DMS79 treated with DMSO at 0.1 percent for 48 hours (cell line): ENCODE results near the gene CC2D1A.

Experiments used
- DNase-seq: peaks from one replicate; lab custom pipeline; 2025; lab: John Stamatoyannopoulos, UW

The CC2D1A gene

DNA sequence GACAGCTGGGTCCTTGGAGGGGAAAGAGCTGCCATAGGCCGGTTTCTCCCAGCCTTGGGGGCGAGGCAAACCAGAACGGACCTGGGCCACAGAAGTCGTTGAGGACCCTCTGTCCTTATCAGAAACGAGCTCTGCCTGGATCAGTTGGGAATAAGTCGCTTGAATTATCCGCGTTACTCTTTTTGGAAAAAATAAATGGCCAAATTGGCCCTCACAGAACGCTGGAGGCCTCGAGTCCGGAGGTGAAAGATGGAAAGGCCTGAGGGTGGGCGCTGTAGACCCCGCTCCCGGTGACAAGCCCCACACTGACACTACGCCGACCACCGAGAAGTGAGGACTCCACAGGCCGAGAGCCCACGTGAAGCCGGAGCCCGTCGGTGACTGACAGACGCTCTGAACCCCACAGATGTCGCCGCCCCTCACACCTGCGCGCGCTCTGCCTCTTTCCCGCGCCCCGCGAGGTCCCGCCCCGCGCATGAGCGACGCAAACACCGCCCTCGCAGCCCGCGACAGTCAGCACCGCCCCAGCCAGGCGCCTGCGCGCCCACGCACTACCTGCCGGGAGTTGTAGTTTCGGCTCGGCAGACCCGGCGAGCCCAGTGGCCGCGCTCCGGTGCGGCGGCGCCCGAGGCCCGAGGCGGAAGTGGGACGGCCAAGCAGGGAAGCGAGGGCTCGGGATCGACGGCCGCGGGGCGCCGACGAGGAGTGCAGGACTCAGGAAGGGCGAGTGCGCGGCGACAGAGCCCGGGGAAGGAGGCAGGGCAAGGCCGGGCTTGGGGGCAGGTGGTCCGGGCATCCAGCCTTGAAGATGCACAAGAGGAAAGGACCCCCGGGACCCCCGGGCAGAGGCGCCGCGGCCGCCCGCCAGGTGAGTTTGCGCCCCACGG is at the start of gene CC2D1A, which contains the start of gene BRME1:
CC2D1A (plus strand) TSS at position 568 of the 887 bp plus-strand sequence; CDS start at position 809, 241 bp downstream.
BRME1 (minus strand) TSS at position 484 of the 887 bp plus-strand sequence. CDS start 1,225 bp downstream, outside the sequence.
- DNase-seq = peak; percentile 91

DNA sequence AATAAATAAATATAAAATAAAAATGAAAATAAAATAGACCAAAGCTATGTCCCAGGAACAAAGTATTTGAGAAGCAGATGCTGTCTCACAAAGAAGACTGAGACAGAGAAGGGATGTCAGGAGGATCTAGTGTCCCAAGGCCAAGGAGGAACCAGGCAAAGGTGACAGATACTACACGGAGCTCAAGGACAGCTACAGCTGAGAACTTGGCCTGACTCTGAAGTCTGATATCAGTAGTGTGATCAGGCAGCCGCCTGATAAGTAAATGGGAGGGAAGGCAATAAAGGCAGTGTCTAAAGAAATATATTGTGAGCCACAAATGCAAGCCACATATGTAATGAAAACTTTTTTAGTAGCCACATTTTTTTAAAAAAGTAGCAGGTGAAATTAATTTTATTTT is 49.5 kb upstream of the CC2D1A start:
- DNase-seq = no peak

DNA sequence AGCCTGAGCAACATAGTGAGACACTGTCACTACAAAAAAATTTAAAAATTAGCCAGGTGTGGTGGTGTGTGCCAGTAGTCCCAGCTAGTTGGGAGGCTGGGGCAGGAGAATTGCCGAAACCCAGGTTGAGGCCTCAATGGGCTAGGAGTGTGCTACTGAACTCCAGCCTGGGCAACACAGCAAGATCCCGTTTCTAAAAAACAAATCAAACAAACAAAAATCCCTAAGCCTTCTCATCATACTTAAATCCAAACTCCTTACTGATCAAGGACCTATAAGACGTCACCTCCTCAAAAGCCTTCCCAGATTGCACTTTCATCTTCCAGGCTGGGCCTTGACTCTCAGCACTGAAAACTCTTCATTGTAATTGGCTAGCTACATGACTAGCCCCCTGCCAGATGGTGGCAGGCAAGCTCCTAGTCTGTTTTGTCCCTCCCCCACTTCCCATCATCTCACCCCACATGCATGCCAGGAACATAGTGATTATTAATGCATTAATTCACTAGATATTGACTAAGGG is 46.6 kb upstream of the CC2D1A start:
- no peak for DNase-seq

DNA sequence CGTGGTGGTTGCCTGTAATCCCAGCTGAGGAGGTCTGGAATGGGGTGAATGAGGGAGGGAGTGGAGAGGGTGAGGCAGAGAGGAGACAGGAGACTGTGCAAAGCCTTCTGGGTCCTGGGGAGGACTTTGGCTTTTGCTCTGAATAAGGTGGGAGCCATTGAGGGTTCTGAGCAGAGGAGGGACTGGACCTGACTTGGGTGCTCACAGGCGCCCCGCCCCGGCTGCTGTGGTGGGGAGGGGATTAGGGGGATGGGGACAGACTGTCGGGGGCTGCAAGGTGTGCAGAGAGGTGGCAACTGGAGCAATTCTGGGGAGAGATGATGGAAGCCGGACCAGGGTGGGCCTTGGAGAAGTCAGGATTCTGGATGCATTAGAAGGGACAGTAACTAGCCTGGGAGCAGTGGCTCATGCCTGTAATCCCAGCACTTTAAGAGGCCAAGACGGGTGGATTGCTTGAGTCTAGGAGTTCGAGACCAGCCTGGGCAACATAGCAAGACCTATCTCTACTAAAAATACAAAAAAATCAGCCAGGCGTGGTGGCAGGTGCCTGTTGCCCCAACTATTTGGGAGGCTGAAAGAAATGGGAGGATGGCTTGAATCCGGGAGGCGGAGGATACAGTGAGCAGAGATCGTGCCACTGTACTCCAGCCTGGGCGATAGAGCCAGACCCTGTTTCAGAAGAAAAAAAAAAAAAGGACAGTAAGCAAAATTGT is 45.2 kb upstream of the CC2D1A start:
- no peak for DNase-seq

DNA sequence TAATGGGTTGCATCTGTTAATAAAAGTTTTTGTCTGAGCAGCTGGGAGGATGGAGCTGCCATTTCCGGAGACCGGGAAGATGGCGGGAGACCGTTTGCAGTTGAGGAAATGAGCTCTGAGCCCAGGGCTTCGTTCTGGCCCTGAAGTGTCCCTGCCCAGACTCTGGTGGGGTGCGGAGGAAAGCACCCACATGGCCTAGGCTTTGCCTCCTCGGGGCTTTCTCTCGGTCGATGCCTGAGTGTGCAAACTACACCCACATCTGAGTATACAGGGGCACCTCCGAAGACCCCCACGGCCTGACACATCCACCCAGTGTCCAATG is 44.6 kb upstream of the CC2D1A start:
- no peak for DNase-seq

DNA sequence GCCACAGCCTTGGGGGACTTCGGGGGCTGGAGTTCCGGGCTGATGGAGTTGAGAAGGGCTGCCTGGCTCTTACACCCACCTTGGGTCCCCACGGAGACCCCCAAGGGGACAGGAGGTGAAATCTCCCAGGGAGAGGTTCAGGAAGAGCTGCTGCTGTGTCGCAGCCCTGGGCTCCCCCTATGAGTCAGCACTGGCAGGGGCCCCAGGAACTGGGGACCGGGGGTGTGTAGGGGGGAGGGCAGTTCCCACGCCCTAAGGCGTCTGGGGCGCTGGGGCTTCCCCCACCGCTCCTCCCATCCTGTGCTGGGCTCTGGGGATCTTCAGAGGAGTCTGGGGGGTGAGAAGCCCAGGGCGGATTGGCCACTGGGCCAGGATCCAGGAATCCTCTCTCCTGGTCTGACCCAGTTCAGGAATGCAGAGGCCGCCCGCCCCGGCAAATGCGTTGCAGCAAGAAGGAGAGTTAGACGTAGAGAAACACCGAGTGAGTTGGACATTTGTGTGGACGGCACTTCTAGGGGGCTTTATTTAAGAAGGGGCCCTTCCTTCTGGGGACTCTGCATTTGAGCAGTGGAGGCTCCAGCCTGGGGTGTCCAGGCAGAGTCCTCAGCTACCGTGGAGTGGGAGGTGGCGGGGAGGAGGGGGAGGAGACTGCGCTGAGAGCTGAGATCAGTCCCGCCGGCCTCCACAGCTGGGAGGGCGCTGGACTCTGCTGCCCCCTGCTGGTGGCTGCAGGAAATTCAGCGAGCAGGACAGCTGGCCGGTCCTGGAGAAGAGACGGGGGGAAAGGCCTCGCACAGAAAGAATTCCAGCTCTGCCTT is 44.1 kb upstream of the CC2D1A start:
- peak; percentile 74 for DNase-seq

DNA sequence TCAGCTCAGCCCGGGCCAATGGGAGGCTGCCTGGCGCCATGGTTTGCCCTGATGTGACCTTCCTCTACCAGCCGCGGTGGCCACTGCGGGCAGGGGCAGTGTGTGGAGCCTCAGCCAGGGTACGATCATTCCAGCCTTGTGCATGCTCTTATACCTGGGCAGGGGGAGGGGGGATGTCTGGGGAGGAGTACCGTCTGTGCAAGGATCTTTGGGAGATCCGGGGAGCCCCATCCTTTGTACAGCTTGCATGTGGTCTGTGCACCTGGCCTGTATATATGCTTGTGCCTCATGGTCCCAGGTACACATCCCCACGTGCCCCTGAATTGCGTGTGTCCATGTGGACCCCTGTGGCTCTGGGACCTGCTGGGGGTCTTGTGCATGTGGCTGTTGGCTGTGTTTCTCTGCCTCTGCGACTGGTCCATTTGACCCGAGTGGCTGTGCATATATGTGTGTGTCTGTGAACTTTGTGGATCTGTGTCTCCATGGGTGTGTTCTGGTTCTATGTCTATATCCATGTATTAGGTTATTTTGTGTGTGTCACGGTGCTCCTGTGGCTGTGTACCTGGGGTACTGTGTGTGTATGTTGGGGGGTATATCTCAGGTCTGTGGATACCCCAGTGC is 41.8 kb upstream of the CC2D1A start:
- DNase-seq = peak; percentile 19

DNA sequence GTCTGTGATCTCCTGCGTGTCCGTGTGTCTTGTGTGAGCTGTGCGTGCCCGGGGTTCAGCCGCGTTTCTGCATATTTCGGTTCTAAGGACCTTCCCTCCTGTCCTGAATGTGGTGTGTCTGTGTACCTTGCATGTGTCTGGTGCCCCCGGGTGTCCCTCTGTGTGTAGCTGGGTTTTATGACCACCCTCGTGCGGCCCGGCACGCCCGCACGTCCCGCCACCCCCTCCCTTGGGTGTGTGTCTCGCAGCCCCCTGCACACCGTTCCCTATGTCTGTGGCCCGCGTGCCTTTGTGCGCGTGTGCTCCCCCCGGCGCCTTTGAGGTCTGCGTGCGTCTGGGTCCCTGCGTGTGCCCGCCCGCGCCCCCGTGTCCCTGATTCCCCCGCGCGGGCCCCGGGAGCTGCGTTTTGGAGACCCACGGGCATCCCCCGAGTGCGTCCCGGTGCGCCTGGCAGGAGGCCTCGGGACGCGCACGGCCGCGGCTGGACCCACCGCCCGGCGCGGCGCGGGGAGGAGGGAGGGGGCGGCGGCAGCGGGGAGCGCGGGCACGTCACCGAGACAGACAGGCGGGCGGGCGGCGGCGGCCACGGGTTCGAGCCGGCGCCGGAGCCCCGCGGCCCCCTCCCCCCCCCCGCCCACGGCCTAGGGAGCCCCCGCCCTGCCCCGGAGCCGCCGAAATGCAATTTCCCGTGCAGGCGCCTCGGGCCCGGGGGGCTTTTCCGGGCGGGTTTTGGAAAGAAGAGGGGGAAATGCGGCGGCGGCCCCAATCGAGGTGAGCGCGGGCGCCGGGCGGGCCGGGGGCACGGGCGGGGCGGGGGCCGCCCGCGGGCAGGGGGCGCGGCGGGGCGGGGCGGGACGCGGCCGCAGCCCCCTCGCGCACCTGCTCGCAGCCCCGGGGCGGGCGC is 41.1 kb upstream of the CC2D1A start:
- no peak for DNase-seq

DNA sequence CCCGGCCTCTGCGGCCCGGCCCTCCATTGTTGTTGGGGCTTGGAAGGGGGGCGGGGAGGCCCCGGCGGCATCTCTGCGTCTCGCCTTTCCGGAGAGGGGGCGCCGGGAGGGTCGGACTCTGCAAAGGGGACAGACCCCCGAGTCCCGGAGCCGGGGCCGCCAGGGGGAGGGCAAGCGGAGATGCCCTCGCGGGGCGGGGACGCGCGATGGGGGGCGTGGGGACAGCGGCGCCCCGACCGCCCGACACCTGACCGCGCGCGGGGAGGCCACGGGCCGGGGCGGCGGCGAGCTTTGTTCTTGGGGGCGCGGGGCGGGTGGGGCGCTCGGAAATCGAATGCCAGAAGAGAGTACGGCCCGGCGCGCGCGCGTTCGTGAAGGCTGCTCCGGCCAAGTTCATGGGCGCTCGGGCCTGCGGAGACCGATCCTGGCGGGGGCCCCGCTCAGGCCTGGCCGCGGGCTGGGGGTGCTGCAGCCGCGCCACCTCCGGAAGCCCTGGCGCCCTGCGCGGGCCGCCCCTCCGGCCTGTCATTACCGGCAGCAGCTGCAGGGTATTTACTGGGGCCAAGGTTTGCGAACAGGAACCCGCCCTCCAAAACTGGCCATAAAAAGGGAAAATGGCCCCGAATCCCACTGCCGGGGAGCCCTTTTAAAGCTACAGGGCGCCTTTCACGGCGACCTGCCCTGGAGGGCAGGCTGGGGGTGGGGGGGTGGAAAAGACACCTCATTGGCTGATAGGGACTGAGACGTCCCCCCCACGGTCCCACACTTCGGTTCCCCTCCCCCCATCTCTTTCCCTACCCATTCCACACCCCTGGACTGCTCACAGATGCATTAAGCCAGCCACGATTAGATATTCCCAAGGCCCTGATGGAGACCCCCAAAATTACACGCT is 40.2 kb upstream of the CC2D1A start:
- DNase-seq = peak; percentile 24

DNA sequence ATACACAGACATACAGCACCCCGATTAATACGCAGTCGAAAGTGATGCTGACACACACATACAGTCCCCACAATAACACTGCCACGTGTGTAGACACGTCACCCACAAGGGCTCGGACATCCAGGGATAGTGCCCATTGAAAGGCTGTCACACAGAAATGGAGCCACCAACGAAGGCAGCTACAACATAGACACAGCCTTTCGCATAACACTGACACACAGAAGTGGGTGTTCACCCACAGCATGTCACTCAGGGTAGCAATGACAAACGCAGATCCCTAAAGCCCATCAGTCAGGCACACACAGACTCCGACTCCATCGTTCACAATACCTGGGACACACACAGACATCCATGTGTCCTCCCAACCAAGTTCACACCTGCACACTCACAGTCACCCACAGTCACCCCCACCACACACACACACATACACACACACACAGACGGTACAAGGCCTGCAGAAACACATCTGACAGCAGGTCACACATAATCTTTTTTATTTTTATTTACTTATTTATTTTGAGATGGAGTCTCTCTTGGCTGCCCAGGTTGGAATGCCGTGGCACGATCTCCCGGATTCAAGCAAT is 39.4 kb upstream of the CC2D1A start:
- no peak for DNase-seq

DNA sequence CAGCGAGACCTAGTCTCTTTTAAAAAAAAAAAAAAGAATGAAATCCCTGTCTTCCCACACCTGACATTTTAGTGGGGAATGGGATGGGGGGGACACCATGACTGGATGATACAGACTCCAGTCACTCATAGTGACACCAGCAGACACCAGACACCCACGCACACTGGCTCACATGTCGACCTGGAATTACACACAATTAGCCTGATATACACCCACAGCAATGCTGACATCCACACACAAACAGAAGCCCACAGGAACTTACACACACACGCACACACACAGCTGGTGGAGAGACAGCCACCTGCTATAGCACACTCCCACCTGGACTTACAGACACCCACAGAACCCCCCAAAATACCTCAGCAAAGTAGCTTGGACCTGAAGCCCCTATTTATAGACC is 37.3 kb upstream of the CC2D1A start:
- DNase-seq = no peak

DNA sequence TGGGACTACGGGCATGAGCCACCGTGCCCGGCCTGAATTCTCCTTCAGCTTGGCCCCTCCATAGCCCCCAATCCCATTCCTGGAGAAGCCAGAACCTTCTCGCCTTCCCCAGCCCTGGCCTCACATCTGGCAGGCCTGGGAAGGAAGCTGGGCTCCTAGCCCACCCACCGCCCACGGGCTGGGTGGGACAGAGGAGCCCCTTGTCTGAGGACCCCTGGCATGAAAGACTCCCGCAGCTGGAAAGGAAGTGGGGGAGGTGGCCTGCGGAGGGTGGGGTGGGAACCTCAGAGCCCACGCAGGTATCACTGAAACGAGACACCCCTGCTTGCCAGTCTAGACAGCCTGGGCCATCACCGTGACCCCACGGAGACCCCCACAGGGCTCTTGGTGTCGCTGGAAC is 36.7 kb upstream of the CC2D1A start:
- DNase-seq = no peak

DNA sequence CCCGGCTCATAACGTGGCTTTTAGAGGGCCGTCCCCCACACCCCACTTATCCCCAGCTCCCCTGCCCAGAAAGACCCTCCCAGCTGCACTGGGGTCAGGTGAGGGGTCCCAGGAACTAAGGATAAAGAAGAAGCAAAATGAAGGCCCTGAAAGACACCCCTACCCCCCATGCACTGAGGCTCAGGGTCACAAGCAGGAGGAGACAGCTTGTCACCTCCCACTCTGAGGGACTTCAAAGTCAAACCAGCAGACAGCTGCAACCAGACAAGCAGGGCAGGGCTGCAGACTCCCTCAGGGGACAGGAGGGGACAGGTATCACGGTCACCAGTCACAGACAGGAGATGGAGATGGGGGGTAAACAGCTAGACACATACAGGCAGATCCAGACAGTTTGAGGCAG is 35.1 kb upstream of the CC2D1A start:
- DNase-seq = no peak

DNA sequence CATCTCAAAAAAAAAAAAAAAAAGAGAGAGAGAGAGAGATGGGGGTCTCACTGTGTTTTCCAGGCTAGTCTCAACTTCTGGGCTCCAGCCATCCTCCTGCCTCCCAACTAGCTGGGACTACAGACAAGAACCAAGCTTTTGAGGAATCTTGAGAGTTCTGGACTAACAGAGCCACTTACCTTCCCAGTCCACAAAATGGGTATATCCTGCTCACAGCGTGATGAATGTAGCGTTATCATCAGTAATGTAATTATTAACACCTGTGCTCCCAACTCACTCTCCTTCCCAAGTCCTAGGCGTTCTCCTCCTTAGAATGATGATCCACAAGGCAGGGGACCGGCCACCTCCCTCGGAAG is 33.7 kb upstream of the CC2D1A start:
- DNase-seq = no peak

DNA sequence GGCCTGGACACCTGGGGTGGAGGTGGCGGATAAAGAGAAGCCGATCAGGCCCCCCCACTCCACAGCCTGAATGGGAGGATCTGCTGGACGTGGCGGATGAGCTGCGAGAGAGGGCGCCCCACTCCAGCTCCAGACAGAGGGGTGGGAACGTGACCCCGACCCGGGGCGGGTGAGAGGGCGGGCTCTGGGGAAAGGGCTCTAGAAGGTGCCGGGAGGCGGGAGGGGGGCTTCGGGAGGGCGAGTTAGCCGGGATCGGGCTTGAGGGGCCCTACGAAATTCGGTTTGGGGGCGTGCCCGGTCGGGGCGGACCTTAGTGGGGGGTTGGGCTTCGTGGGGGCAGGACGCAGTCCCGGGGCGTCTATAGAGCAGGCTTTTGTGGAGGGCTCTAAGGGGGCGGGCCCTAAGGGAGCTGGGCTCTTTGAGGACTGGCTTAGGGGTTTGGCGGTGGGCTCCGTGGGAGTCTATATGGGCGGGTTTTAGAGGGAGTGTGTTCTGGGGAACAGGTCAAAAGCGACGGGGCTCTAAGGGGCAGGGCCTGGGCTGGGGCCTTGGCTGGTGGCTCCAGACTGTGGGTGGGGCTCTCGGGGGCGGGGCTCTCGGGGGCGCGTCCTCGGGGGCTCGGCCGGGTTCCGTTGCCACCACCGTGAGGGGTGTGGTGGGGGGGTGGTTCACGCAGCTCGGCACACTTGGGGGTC is 33.2 kb upstream of the CC2D1A start:
- no peak for DNase-seq

DNA sequence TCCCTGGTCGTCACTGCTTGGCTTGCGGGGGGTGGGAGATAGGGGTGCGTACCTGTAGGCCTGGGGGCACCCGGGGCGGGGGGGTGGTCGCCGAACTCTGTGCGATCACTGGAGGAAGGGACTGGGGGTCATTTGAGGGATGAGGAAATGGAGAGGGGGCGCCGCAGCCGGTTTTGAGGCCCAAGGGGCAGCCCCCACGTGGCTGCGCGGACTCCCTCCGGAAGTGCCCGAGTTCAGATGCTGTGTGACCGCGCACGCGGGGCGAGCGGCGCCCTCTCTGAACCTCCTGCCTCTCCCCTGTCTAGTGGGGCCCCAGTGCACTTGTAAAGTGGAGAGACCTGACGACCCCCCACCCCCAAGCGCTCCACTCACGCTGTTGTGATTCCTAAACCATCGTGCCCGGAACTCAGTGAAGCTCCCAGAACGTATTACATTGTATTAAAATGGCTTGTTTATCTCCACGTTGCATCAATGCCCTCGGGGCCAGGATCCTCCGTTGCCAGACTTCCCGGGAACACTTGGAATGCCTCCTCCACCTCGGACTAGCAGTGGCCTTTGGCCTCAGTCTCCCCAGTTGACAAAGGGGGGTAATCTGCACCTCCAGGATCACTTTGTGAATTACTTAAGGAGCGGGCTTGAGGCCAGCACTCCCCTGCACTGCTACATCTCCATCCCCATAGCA is 32.0 kb upstream of the CC2D1A start:
- DNase-seq = no peak

DNA sequence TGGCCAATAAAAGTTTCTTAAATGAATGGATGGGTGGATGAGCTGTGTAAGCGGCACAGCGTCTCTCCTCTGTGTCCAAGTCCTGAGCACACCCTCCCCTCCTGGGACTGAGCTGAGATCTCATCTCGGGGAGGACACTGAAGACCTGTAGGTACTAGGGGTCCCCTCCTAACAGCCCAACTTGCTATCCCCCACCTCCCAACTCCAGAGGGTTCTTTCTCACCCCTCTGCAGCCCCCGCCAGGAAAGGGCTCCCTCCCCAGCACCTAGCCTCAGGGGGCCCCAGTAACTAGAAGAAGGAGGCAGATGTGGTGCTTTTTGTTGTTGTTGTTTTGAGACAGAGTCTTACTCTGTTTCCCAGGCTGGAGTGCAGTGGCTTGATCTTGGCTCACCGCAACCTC is 30.2 kb upstream of the CC2D1A start:
- no peak for DNase-seq

DNA sequence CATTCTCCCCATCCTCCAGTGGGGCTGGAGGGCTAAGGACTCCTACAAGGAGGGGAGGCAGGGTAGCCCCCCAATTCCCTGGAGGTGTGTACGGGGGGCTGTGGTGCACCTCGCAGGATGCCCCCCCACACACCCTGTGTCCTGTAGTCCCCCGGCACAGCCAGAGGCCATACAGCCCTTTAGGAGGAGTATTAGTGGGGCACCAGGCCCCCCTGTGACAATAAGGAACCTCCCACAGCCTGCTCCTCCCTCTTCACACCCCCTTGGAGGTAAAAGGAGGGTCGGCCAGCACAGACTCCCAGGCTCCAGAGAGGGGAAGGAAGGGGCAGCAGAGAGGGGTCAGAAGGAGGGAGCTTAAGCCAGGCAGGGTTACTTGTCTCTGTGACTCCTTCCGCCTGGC is 29.2 kb upstream of the CC2D1A start, which contains the start of gene NANOS3:
NANOS3 (plus strand) TSS at position 301 of the 400 bp plus-strand sequence. CDS start 115 bp downstream, outside the sequence.
- no peak for DNase-seq
